Gastrocnemius medialis (tissue), 4 donors: ENCODE results near the gene TRAF1. TPM values are rescaled to one million over a fixed set of nuclear protein-coding genes. Genes with fewer than 3 reads are reported as not detected.

Experiments
- ATAC-seq, 2 donors: fragments of 150-250 bp; one replicate each; pipeline ENCODE4 v1.9.1; 2016
- DNase-seq, 2 donors: peaks; one replicate each; pipeline ENCODE4 v3.0.0-alpha.2; 2019
- H3K27ac ChIP-seq, 4 donors: fragments of 200-600 bp; sonication (generic); 1 replicate in 1 of 4; 2 replicates in 3 of 4; pipeline ENCODE4 v1.5.1; 2016 to 2018; ENCODE audit warnings: mild to moderate bottlenecking in 2 of 4, moderate library complexity in 1 of 4
- H3K27me3 ChIP-seq, 3 donors: fragments of 200-600 bp; sonication (generic) in 2 of 3; 1 replicate in 1 of 3; 2 replicates in 2 of 3; pipeline versions ENCODE4 v1.5.1 to v1.6.0; 2016 to 2019; ENCODE audit warnings: mild to moderate bottlenecking in 1 of 3, moderate library complexity in 1 of 3
- H3K36me3 ChIP-seq, 2 donors: fragments of 200-600 bp; sonication (generic) in 1 of 2; one replicate each; pipeline ENCODE4 v1.5.1; 2017 to 2018
- H3K4me1 ChIP-seq, 2 donors: fragments of 200-600 bp; sonication (generic) in 1 of 2; one replicate each; pipeline ENCODE4 v1.5.1; 2016 to 2017; ENCODE audit warnings: mild to moderate bottlenecking in 2 of 2
- H3K4me3 ChIP-seq, 4 donors: fragments of 200-600 bp; sonication (generic) in 3 of 4; 1 replicate in 1 of 4; 2 replicates in 3 of 4; pipeline ENCODE4 v1.5.1; 2016 to 2019; ENCODE audit warnings: mild to moderate bottlenecking in 2 of 4
- H3K9me3 ChIP-seq, 3 donors: fragments of 200-600 bp; sonication (generic) in 2 of 3; 1 replicate in 1 of 3; 2 replicates in 2 of 3; pipeline ENCODE4 v1.5.1; 2016 to 2019
- POLR2A ChIP-seq, 2 donors: fragments of 450-650 bp; IDR thresholded peaks; one replicate each; pipeline ENCODE4 v1.6.1; 2017; ENCODE audit warnings: antibody characterized with exemption in 2 of 2, mild to moderate bottlenecking in 2 of 2, moderate library complexity in 2 of 2
- in situ Hi-C, 4 donors: fragments of 200-750 bp; cut with MboI; loops; one replicate each; pipeline versions ENCODE4 v1.15.0 to v1.8.0; 2017; ENCODE audit warnings: low sequenced_read_pairs in 4 of 4
- intact Hi-C: fragments of 100-400 bp; cut with DNase I; formaldehyde crosslinking; loops from one replicate; pipeline ENCODE4 v1.15.1; 2023; ENCODE audit warnings: low total_unique reads
- total RNA-seq, 4 donors: library from RNA; depleted of rRNA; stranded (reverse); fragments of >200 nt; gene quantifications; one replicate each; pipeline versions ENCODE4 v1.1.0 to v1.2.3, GENCODE V29; 2016
- TF ChIP-seq, protein P1 (sequence below), 5 experiments: fragments of 450-650 bp in 3 of 5; fragments of 200-600 bp in 2 of 5; sonication (generic) in 2 of 5; IDR thresholded peaks in 4 of 5; conservative IDR thresholded peaks in 1 of 5; 1 replicate in 4 of 5; 2 replicates in 1 of 5; pipeline ENCODE4 v1.5.1; 2016 to 2019; ENCODE audit warnings: antibody characterized with exemption in 5 of 5, mild to moderate bottlenecking in 3 of 5, moderate library complexity in 3 of 5

The TRAF1 gene
- total RNA-seq, 4 donors from 2014 or later, result 0.42 to 1.6 (median 0.77) TPM

DNA sequence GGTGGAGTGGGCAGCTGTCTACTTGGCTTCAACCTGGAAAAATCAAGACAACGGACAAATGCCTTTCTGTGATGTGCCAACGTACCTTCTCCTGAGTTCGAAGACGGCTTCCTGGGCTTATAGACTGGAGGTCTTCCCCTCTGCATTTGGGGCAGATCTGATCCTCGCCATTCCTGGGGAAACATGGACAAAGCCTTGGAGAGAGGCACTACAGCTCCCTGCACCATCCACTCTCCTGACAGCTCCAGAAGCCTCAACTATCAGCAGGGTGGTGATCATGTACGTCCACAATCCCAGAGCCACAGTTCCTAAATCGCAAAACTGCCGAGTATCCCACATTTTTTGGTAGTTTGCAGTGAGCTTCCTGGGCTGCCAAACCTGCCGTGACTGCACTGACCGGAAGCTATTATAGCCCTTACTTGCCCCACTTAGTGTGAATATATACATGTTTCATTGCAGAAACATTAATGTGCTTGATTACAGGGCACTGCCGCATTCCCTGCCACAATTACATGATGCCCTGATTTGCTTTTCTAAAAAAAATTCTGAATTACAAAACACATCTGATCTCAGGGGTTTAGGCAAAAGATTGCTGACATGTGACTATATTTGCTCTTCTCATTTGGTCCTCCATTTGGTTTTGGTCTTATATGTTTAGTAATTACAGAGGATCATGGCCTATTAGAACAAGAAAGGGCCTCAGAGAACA, 2.8 kb downstream of the TRAF1 start:
- no peaks in the 10 kb centered on the region for H3K27me3 ChIP-seq
- TF ChIP-seq POLR2A (IDR thresholded peaks at IDR 0.05), result no peak
- TF ChIP-seq, protein P1, sequence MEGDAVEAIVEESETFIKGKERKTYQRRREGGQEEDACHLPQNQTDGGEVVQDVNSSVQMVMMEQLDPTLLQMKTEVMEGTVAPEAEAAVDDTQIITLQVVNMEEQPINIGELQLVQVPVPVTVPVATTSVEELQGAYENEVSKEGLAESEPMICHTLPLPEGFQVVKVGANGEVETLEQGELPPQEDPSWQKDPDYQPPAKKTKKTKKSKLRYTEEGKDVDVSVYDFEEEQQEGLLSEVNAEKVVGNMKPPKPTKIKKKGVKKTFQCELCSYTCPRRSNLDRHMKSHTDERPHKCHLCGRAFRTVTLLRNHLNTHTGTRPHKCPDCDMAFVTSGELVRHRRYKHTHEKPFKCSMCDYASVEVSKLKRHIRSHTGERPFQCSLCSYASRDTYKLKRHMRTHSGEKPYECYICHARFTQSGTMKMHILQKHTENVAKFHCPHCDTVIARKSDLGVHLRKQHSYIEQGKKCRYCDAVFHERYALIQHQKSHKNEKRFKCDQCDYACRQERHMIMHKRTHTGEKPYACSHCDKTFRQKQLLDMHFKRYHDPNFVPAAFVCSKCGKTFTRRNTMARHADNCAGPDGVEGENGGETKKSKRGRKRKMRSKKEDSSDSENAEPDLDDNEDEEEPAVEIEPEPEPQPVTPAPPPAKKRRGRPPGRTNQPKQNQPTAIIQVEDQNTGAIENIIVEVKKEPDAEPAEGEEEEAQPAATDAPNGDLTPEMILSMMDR (IDR thresholded peaks at IDR 0.05 in 4 of 5, conservative IDR thresholded peaks at IDR 0.05 in 1 of 5), result no peak
- ATAC-seq, result no peak
- peaks cover 15 to 16% of the 10 kb centered on the region in 2 donors for H3K4me1 ChIP-seq
- H3K36me3 ChIP-seq, result no peaks in the 10 kb centered on the region
- intact Hi-C loops, result no loop called here
- in situ Hi-C loops, result no loop called here
- DNase-seq, result no peak
- H3K4me3 ChIP-seq, result no peak overlapping the region
- no peak overlapping the region for H3K27ac ChIP-seq
- no peaks in the 10 kb centered on the region for H3K9me3 ChIP-seq

DNA sequence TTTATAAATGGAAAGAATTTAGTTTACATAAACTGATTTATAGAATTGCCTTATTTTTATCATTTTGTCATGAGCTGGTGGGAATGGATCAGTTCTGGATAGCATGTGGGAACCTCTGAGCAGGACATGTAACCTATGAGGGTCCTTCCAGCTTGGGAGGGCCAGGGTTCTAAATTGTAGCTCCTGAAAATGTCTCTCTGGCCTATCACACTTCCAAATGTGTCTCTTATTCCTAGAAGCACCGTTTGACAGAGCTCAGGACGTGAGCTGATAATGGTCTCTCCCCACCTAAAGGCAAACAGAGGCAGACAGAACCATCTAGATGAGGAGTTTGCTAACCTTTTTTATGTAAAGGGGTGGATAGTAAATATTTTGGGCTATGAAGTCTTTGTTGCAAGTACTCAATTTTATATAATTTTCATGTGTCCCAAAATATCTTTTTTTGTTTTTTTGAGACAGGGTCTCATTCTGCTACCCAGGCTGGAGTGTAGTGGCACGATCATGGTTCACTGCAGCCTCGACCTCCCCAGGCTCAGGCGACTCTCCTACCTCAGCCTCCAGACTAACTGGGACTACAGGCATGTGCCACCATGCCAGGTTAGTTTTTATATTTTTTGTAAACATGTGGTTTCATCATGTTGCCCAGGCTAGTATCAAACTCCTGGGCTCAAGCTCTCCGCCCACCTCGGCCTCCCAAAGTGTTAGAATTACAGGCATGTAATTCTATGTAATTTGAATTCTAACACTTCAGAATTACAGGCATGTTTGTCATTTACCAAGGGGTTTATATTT, 4.0 kb downstream of the TRAF1 start:
- no peaks in the 10 kb centered on the region for H3K36me3 ChIP-seq
- DNase-seq (no peak), ATAC-seq (no peak)
- H3K27ac ChIP-seq, result no peak overlapping the region
- no peaks in the 10 kb centered on the region for H3K27me3 ChIP-seq
- H3K9me3 ChIP-seq, result no peaks in the 10 kb centered on the region
- in situ Hi-C loops (no loop called here), intact Hi-C loops (no loop called here)
- TF ChIP-seq POLR2A (IDR thresholded peaks at IDR 0.05), result no peak
- TF ChIP-seq, protein P1 (IDR thresholded peaks at IDR 0.05 in 4 of 5, conservative IDR thresholded peaks at IDR 0.05 in 1 of 5), result no peak
- H3K4me3 ChIP-seq, result no peak overlapping the region
- peaks cover 15 to 17% of the 10 kb centered on the region in 2 donors for H3K4me1 ChIP-seq

DNA sequence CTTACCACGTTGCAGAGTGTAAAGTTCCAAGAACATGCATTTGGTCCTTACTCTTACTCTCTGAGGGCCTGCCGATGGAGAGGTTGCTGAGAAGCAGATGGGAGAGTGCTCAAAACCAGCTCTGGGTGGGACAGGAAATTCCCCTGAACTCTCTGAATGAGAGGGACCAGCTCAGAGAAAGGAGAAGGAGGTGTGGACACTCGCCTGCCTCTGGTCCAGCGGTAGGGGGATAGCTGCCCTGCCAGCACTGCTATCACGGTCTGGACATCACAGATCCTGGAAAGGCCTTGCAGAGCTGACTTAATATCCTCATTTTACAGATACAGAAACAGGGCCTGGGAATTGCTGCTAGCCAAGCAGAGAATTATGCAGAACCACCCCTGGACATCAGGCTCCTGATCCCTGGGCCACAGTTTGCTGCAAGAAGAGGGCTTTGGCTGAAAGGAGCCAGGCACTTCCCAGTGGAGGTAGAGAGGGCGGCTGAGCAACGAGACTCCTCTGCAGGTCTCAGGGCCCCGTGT, 4.9 kb downstream of the TRAF1 start:
- intact Hi-C loops (no loop called here), in situ Hi-C loops (no loop called here)
- DNase-seq, result no peak
- H3K36me3 ChIP-seq, result no peaks in the 10 kb centered on the region
- no peaks in the 10 kb centered on the region for H3K9me3 ChIP-seq
- TF ChIP-seq, protein P1 (IDR thresholded peaks at IDR 0.05 in 4 of 5, conservative IDR thresholded peaks at IDR 0.05 in 1 of 5), result no peak
- TF ChIP-seq POLR2A (IDR thresholded peaks at IDR 0.05), result no peak
- peaks cover 15 to 17% of the 10 kb centered on the region in 2 donors for H3K4me1 ChIP-seq
- no peak for ATAC-seq
- peak overlapping the region in 1 of 4 donors; percentile 50 for H3K27ac ChIP-seq
- no peak overlapping the region for H3K4me3 ChIP-seq
- H3K27me3 ChIP-seq, result no peaks in the 10 kb centered on the region

DNA sequence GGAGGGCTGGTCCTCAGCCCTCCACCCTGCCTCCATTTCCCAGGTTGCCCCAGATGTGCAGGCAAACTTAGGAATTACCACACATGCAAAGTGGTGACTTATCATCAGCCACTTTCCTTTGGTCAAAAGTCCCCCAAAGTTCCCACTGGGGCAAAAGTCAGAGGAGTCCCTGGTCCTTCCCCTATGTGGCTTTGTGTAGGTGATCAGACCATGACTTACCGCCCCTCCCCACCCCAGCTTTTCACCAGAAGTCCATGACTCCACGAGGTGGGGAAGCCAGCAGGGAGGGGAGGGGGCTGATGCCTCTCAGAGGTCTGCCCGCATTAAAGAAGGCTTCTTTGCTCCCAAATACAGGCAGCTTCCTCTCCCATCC, 5.8 kb downstream of the TRAF1 start:
- in situ Hi-C loops (no loop called here), intact Hi-C loops (no loop called here)
- H3K27ac ChIP-seq, result peak overlapping the region in 3 of 4 donors; percentile 15 to 61 (median 58)
- peaks cover 22 to 23% of the 10 kb centered on the region in 2 donors for H3K4me1 ChIP-seq
- ATAC-seq (no peak), DNase-seq (no peak)
- H3K27me3 ChIP-seq, result no peaks in the 10 kb centered on the region
- no peaks in the 10 kb centered on the region for H3K9me3 ChIP-seq
- TF ChIP-seq POLR2A (IDR thresholded peaks at IDR 0.05), result no peak
- TF ChIP-seq, protein P1 (IDR thresholded peaks at IDR 0.05 in 4 of 5, conservative IDR thresholded peaks at IDR 0.05 in 1 of 5), result no peak
- no peaks in the 10 kb centered on the region for H3K36me3 ChIP-seq
- H3K4me3 ChIP-seq, result no peak overlapping the region
